ENCODE measurements around the gene HEXIM1. TPM values are rescaled to one million over a fixed set of nuclear protein-coding genes. Genes with fewer than 3 reads are reported as not detected.

The HEXIM1 gene
- total and polyA plus RNA-seq, 4 donors = 40.8 to 64.0 (median 55.7) TPM

DNA sequence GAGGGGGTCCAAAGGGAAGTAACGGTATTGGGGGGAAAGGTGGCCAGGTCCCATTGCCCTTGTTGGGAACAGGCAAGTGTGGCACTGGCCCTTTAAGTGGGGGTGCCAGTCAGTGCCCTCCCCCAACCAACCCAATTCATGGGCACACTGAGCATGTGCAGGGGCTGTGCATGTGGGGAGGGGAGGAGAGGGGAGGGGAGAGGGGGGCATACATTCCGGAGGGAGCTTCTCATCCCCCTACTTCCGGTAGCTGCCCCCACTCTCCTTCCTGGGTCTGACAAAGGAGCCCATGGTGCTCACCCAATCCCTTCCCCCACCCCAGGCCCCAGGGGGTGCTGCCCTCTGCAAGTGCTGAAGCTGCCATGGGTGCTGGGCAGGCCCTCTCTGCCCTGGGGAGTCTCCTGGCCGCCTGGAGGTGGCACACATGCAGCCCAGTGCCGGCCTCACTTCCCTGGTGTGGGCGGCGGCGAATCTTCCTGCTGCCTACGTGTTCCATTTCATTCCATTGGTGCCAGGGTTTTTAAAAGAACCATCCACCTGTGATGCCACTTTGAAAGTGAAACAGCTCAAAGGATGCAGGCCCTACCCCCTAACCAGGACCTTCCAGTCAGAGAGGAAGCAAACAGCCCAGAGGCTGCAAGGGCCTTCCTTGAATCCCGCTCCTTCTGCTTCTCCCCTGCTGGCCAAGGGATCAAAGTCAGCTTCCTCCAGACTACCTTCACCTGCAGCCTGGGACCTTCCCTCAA, 24.4 kb downstream of the HEXIM1 start:
- ATAC-seq (ENCODE audit: low FRiP score) (peak; percentile 69), DNase-seq (peak; percentile 87 to 90)
- peak overlapping the region; percentile 77 to 98 for H3K27ac ChIP-seq (ENCODE audit: low read depth in 1 of 2, low read length in 2 of 2)
- WGBS, 2 donors = 6 to 7% methylated on average over 9 to 10 of the region's 10 CpGs
- no peaks in the 10 kb centered on the region for H3K9me3 ChIP-seq (ENCODE audit: control insufficient read depth, low read length)
- H3K4me1 ChIP-seq (ENCODE audit: control insufficient read depth in 1 of 2, insufficient read depth in 2 of 2, low read length in 2 of 2) = peaks cover 0 to 2% of the 10 kb centered on the region in 2 donors
- H3K36me3 ChIP-seq (ENCODE audit: control insufficient read depth in 1 of 2, insufficient read depth in 2 of 2, low read length in 1 of 2) = no peaks in the 10 kb centered on the region
- intact Hi-C loops (cut with DNase I) = loop anchor here in 1 of 2 donors (2.0 kb wide), 1 partner anchor 24 kb away; the partner anchor contains the start of gene HEXIM1
- peak overlapping the region; percentile 29 to 47 for H3K4me3 ChIP-seq (ENCODE audit: low read length in 2 of 2)
- H3K27me3 ChIP-seq (ENCODE audit: control insufficient read depth in 1 of 2, insufficient read depth in 2 of 2, low read length in 1 of 2) = no peaks in the 10 kb centered on the region

DNA sequence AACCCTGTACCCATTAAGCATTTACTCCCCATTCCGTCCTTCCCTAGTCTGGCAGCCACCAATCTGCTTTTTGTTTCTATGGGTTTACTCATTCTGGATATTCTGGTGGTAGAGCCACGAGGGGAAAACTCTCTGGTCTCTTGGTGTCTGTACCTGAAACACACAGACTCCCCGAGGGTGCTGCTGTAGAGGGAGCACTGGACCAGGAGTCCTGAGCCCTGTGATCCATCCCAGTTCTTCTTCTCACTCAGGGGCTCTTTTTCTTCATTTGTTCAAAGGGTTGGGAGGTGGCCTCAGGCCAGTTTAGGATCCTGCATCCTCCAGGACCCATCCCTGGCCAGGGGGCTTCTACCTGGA, 27.5 kb downstream of the HEXIM1 start:
- DNase-seq = no peak
- H3K36me3 ChIP-seq (ENCODE audit: control insufficient read depth in 1 of 2, insufficient read depth in 2 of 2, low read length in 1 of 2) = no peaks in the 10 kb centered on the region
- no peaks in the 10 kb centered on the region for H3K9me3 ChIP-seq (ENCODE audit: control insufficient read depth, low read length)
- H3K4me1 ChIP-seq (ENCODE audit: control insufficient read depth in 1 of 2, insufficient read depth in 2 of 2, low read length in 2 of 2) = peaks cover 0 to 2% of the 10 kb centered on the region in 2 donors
- no peak overlapping the region for H3K4me3 ChIP-seq (ENCODE audit: low read length in 2 of 2)
- peak overlapping the region in 1 of 2 donors; percentile 80 for H3K27ac ChIP-seq (ENCODE audit: low read depth in 1 of 2, low read length in 2 of 2)
- no peaks in the 10 kb centered on the region for H3K27me3 ChIP-seq (ENCODE audit: control insufficient read depth in 1 of 2, insufficient read depth in 2 of 2, low read length in 1 of 2)
- ATAC-seq (ENCODE audit: low FRiP score) = no peak
- WGBS, 2 donors = 75 to 80% methylated on average over 3 of the region's 3 CpGs
- intact Hi-C loops (cut with DNase I) = no loop called here

DNA sequence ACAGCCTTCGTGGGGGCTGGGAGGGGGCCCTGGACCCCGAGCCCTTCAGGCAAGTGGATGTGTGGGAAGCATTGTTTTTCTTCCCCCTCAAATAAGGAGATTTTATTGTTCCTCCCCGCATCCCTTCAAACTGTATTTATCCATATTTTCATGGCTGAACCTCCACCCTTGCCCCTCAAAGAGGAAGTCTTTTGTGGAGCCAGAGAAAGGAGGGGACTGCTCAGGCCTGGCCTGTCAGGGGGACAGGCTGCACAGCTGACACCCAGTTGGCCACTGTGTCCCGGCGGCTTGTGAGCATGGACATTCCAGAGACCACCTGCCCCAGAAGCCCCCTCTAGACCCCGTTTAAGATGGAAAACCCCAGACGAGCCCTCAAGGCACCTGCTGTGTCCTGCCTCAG, 29.3 kb downstream of the HEXIM1 start:
- no peak for ATAC-seq (ENCODE audit: low FRiP score)
- H3K9me3 ChIP-seq (ENCODE audit: control insufficient read depth, low read length) = no peaks in the 10 kb centered on the region
- H3K27ac ChIP-seq (ENCODE audit: low read depth in 1 of 2, low read length in 2 of 2) = no peak overlapping the region
- peaks cover 0 to 2% of the 10 kb centered on the region in 2 donors for H3K4me1 ChIP-seq (ENCODE audit: control insufficient read depth in 1 of 2, insufficient read depth in 2 of 2, low read length in 2 of 2)
- WGBS, 2 donors = 84 to 89% methylated on average over 7 of the region's 7 CpGs
- H3K27me3 ChIP-seq (ENCODE audit: control insufficient read depth in 1 of 2, insufficient read depth in 2 of 2, low read length in 1 of 2) = no peaks in the 10 kb centered on the region
- intact Hi-C loops (cut with DNase I) = no loop called here
- DNase-seq = no peak
- H3K36me3 ChIP-seq (ENCODE audit: control insufficient read depth in 1 of 2, insufficient read depth in 2 of 2, low read length in 1 of 2) = no peaks in the 10 kb centered on the region
- H3K4me3 ChIP-seq (ENCODE audit: low read length in 2 of 2) = no peak overlapping the region

DNA sequence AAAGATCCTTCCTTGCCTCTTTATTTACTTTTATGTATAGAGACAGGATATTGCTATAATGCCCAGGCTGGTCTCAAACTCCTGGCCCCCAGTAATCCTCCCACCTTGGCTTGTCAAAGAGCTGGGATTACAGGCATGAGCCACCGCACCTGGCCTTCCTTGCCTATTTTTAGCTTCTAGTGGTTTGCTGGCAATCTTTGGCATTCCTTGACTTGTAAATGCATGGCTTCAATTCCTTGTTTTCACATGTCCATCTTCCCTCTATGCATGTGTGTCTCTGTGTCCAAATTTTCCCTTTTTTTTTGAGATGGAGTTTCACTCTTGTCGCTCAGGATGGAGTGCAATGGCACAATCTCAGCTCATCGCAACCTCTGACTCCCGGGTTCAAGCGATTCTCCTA, 35.9 kb downstream of the HEXIM1 start:
- H3K27me3 ChIP-seq (ENCODE audit: control insufficient read depth in 1 of 2, insufficient read depth in 2 of 2, low read length in 1 of 2) = peaks cover 0 to 1% of the 10 kb centered on the region in 2 donors
- intact Hi-C loops (cut with DNase I) = no loop called here
- H3K9me3 ChIP-seq (ENCODE audit: control insufficient read depth, low read length) = no peaks in the 10 kb centered on the region
- ATAC-seq (ENCODE audit: low FRiP score) = no peak
- DNase-seq = no peak
- WGBS, 2 donors = 93 to 96% methylated on average over 5 of the region's 5 CpGs
- no peaks in the 10 kb centered on the region for H3K4me1 ChIP-seq (ENCODE audit: control insufficient read depth in 1 of 2, insufficient read depth in 2 of 2, low read length in 2 of 2)
- no peak overlapping the region for H3K27ac ChIP-seq (ENCODE audit: low read depth in 1 of 2, low read length in 2 of 2)
- no peaks in the 10 kb centered on the region for H3K36me3 ChIP-seq (ENCODE audit: control insufficient read depth in 1 of 2, insufficient read depth in 2 of 2, low read length in 1 of 2)
- H3K4me3 ChIP-seq (ENCODE audit: low read length in 2 of 2) = no peak overlapping the region

DNA sequence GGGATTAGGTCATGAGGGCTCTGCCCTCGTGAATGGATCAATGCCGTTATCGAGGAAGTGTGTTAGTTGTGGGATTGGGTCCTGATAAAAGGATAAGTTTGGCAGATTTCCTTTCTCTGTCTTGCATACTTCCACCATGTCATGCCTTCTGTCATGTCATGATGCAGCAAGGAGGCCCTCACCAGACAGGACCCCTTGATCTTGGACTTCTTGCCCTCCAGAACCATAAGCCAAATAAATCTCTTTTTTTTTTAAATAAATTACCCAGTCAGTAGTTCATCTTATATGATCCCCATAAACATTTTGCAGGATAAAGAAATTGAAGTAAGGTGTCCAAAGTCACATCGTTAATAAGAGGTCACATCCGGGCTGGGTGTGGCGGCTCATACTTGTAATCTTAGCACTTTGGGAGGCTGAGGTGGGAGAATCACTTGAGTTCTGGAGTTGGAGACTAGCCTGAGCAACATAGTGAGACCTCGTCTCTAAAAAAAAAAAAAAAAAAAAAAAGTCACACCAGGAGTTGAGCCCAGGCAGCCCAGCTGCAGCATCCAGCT, 38.6 kb downstream of the HEXIM1 start:
- DNase-seq (no peak), ATAC-seq (ENCODE audit: low FRiP score) (no peak)
- H3K27me3 ChIP-seq (ENCODE audit: control insufficient read depth in 1 of 2, insufficient read depth in 2 of 2, low read length in 1 of 2) = peaks cover 0 to 1% of the 10 kb centered on the region in 2 donors
- H3K36me3 ChIP-seq (ENCODE audit: control insufficient read depth in 1 of 2, insufficient read depth in 2 of 2, low read length in 1 of 2) = no peaks in the 10 kb centered on the region
- intact Hi-C loops (cut with DNase I) = no loop called here
- H3K4me3 ChIP-seq (ENCODE audit: low read length in 2 of 2) = no peak overlapping the region
- 74 to 81% methylated on average over 7 of the region's 7 CpGs for WGBS, 2 donors
- no peaks in the 10 kb centered on the region for H3K4me1 ChIP-seq (ENCODE audit: control insufficient read depth in 1 of 2, insufficient read depth in 2 of 2, low read length in 2 of 2)
- H3K27ac ChIP-seq (ENCODE audit: low read depth in 1 of 2, low read length in 2 of 2) = no peak overlapping the region
- H3K9me3 ChIP-seq (ENCODE audit: control insufficient read depth, low read length) = no peaks in the 10 kb centered on the region

DNA sequence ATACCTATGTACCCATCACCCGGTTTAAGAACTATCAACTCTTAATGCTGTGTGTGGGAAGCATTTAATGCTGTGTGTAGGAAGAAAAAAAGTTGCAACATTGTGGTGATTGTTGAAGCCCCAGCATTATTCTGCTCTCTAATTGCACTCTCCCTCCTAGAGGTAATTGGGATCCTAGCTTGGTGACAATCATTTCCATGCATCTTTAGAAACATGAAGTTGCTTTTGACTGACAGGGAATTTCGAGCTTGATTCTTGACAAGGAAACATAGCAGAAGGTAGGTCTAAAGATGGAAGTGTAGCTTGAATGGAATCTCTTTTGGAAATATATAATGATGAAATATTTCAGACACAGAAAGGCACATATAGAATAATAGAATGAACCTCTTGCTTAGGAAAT, 40.7 kb downstream of the HEXIM1 start:
- intact Hi-C loops (cut with DNase I) = no loop called here

DNA sequence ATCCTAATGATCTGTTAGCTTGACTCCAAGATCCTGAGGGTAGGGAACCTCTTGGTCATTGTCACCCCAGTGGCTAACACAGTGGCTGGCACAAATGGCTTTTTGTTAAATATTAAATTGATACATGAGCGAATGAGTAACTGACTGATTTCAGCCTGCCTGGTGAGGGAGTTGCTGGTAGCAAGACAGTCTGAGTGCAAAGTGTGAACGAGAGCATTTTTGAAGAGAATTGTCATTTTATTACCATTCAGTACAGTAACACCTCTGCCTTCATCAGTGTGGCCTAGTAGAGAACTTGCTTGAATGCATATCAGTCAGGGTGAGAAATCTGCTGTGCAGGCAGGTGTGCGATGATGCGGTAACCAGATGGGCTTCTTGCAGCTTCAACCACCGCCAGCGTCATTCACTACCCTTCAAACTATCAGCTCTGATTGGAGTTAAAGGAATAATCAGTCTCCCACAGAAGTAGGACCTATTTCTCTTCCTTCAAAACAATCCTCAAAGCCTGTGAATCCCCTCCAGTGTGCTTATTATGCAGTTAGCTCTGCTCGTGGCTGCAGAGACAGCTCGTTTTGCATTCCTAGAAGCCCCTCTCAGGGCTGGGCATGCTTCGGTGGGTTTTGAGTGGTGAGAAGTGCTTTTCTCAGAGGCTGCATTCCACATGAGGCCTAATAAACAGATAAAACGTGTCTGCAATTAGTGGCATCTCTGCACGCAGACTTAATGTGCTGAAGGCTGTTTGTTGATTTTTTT, 42.4 kb downstream of the HEXIM1 start:
- DNase-seq (no peak), ATAC-seq (ENCODE audit: low FRiP score) (no peak)
- H3K4me1 ChIP-seq (ENCODE audit: control insufficient read depth in 1 of 2, insufficient read depth in 2 of 2, low read length in 2 of 2) = no peaks in the 10 kb centered on the region
- H3K36me3 ChIP-seq (ENCODE audit: control insufficient read depth in 1 of 2, insufficient read depth in 2 of 2, low read length in 1 of 2) = no peaks in the 10 kb centered on the region
- H3K27me3 ChIP-seq (ENCODE audit: control insufficient read depth in 1 of 2, insufficient read depth in 2 of 2, low read length in 1 of 2) = peaks cover 0 to 1% of the 10 kb centered on the region in 2 donors
- intact Hi-C loops (cut with DNase I) = no loop called here
- no peak overlapping the region for H3K4me3 ChIP-seq (ENCODE audit: low read length in 2 of 2)
- H3K9me3 ChIP-seq (ENCODE audit: control insufficient read depth, low read length) = no peaks in the 10 kb centered on the region
- whole genome bisulfite sequencing, 2 donors = 76 to 77% methylated on average over 11 of the region's 11 CpGs
- H3K27ac ChIP-seq (ENCODE audit: low read depth in 1 of 2, low read length in 2 of 2) = no peak overlapping the region

More for the DNA sequence above, 40.7 kb downstream of the HEXIM1 start:
- H3K27ac ChIP-seq (ENCODE audit: low read depth in 1 of 2, low read length in 2 of 2) = no peak overlapping the region
- DNase-seq (no peak), ATAC-seq (ENCODE audit: low FRiP score) (no peak)
- WGBS, 2 donors = 79 to 83% methylated on average over 2 of the region's 2 CpGs
- no peaks in the 10 kb centered on the region for H3K9me3 ChIP-seq (ENCODE audit: control insufficient read depth, low read length)
- H3K4me3 ChIP-seq (ENCODE audit: low read length in 2 of 2) = no peak overlapping the region
- H3K4me1 ChIP-seq (ENCODE audit: control insufficient read depth in 1 of 2, insufficient read depth in 2 of 2, low read length in 2 of 2) = no peaks in the 10 kb centered on the region
- H3K27me3 ChIP-seq (ENCODE audit: control insufficient read depth in 1 of 2, insufficient read depth in 2 of 2, low read length in 1 of 2) = peaks cover 0 to 1% of the 10 kb centered on the region in 2 donors
- no peaks in the 10 kb centered on the region for H3K36me3 ChIP-seq (ENCODE audit: control insufficient read depth in 1 of 2, insufficient read depth in 2 of 2, low read length in 1 of 2)

DNA sequence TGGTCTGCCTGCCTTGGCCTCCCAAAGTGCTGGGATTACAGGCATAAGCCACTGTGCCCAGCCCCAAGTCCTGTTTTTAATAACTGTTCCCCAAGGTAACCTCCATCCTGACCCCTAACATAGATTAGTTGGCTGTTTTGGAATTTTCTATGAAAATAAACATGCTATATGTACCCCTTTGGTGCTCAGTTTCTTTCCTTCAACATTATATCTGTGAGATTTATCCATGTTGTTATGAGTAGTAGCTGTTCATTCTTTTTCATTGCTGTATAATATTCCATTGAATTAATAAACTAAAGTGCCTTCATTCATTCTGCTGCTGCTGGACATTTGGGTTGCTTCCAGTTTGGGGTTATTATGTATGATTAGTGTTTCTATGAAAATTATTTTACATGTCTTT, 47.1 kb downstream of the HEXIM1 start:
- H3K27ac ChIP-seq (ENCODE audit: low read depth in 1 of 2, low read length in 2 of 2) = no peak overlapping the region
- DNase-seq = no peak
- H3K4me3 ChIP-seq (ENCODE audit: low read length in 2 of 2) = no peak overlapping the region
- H3K9me3 ChIP-seq (ENCODE audit: control insufficient read depth, low read length) = no peaks in the 10 kb centered on the region
- H3K27me3 ChIP-seq (ENCODE audit: control insufficient read depth in 1 of 2, insufficient read depth in 2 of 2, low read length in 1 of 2) = no peaks in the 10 kb centered on the region
- intact Hi-C loops (cut with DNase I) = no loop called here
- no peak for ATAC-seq (ENCODE audit: low FRiP score)
- no peaks in the 10 kb centered on the region for H3K36me3 ChIP-seq (ENCODE audit: control insufficient read depth in 1 of 2, insufficient read depth in 2 of 2, low read length in 1 of 2)
- H3K4me1 ChIP-seq (ENCODE audit: control insufficient read depth in 1 of 2, insufficient read depth in 2 of 2, low read length in 2 of 2) = no peaks in the 10 kb centered on the region
